GM18868 (cell line): Measurements from ENCODE around the gene RFTN1.

ENCODE experiments used
- ATAC-seq: cut with Tn5 transposase; IDR thresholded peaks from one replicate; pipeline ENCODE4 v1.9.1; 2021; ENCODE audit warnings: mild to moderate bottlenecking, moderate library complexity; ENCODE audit not compliant: unreplicated experiment

The RFTN1 gene

GRCh38 chr3:16335772-16336645 lies 177.5 kb downstream of the RFTN1 start:
- ATAC-seq: no peak

GRCh38 chr3:16335333-16335732 lies 178.2 kb downstream of the RFTN1 start:
- no peak for ATAC-seq

- no peak for ATAC-seq
These were observed 178.6 kb downstream of the RFTN1 start for GRCh38 chr3:16334909-16335308.

- ATAC-seq: no peak
These were observed 180.5 kb downstream of the RFTN1 start for GRCh38 chr3:16332904-16333426.

GRCh38 chr3:16331319-16331883 lies 182.1 kb downstream of the RFTN1 start:
- no peak for ATAC-seq

- ATAC-seq: no peak
These were observed 183.1 kb downstream of the RFTN1 start for GRCh38 chr3:16330351-16330750.

GRCh38 chr3:16329826-16330129 lies 183.7 kb downstream of the RFTN1 start:
- no peak for ATAC-seq

GRCh38 chr3:16329036-16329825 lies 184.3 kb downstream of the RFTN1 start:
- ATAC-seq: no peak

GRCh38 chr3:16328124-16328523 lies 185.4 kb downstream of the RFTN1 start:
- no peak for ATAC-seq

GRCh38 chr3:16326724-16327349 lies 186.7 kb downstream of the RFTN1 start:
- ATAC-seq: no peak

- no peak for ATAC-seq
These were observed 187.6 kb downstream of the RFTN1 start for GRCh38 chr3:16325850-16326249.

GRCh38 chr3:16323737-16324136 lies 189.8 kb downstream of the RFTN1 start:
- no peak for ATAC-seq

- ATAC-seq: no peak
These were observed 191.3 kb downstream of the RFTN1 start for GRCh38 chr3:16322189-16322588.

GRCh38 chr3:16320711-16321110 lies 192.8 kb downstream of the RFTN1 start:
- ATAC-seq: no peak

GRCh38 chr3:16319723-16320122 lies 193.8 kb downstream of the RFTN1 start:
- ATAC-seq: no peak

- no peak for ATAC-seq
These were observed 194.2 kb downstream of the RFTN1 start for GRCh38 chr3:16319307-16319706.

- ATAC-seq: no peak
These were observed 195.3 kb downstream of the RFTN1 start for GRCh38 chr3:16318176-16318575.

GRCh38 chr3:16317561-16317945 lies 195.9 kb downstream of the RFTN1 start:
- no peak for ATAC-seq

GRCh38 chr3:16316847-16317560 lies 196.5 kb downstream of the RFTN1 start:
- no peak for ATAC-seq

- ATAC-seq: no peak
These were observed 197.1 kb downstream of the RFTN1 start for GRCh38 chr3:16316396-16316795.

GRCh38 chr3:16315623-16316022 lies 197.9 kb downstream of the RFTN1 start:
- ATAC-seq: no peak
